ENCODE results near the gene CARD9. TPM values are rescaled to one million over a fixed set of nuclear protein-coding genes. Genes with fewer than 3 reads are reported as not detected.

The CARD9 gene
- total RNA-seq, 2 donors from 2014 or later, result 0.35 to 1.5 TPM

DNA sequence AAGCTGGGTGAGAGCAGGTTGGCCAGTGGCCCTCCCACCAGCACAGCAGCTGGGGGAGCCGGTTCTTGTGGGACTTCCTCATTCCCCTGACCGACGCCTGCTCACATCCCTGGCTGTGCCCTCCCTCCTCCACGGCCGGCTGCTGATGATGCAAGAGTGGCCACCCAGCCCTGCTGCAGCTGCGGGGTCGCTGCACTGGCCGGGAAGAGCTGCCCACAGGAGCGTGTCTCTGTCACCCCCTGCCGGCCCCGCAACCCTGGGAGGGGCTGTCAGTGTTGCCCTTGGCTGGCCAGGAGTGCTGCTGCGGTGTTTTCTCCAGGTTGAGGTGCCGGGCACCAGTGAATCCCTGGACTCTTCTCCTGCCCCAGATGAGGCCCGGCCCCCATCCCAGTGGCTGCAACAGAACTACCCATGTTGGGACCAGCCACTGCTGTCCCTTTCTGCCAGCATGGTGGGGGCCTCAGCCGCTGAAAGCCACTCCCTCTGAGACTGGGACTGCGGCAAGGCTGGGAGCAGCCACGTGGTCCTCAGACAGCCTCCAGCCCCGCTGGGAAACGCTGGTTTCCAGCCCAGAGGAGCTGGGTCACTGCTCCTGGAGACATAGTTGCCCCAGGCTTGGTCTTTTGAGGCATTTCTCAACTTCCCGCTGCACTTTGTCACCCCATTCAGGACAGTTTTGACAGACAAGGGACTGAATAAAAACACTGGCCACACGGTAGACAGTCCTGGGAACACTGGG is 739 bp downstream of the CARD9 start:
- Histone ChIP-seq H3K4me3 (ENCODE audit: low read length) (no peak overlapping the region), H3K4me1 (ENCODE audit: control insufficient read depth, insufficient read depth, low read length) (no peaks in the 10 kb centered on the region), H3K27me3 (ENCODE audit: control insufficient read depth, insufficient read depth, low read length, poor library complexity, severe bottlenecking) (no peaks in the 10 kb centered on the region), H3K9ac (ENCODE audit: extremely low read depth, low read length, poor library complexity, severe bottlenecking) (no peak overlapping the region), H3K36me3 (ENCODE audit: control insufficient read depth, insufficient read depth, low read length) (peaks cover 13% of the 10 kb centered on the region), H3K27ac (ENCODE audit: low read depth, low read length) (peak overlapping the region; percentile 92), H3K9me3 (ENCODE audit: control insufficient read depth, low read length) (no peaks in the 10 kb centered on the region)
- Mint-ChIP-seq H3K27ac (no peak overlapping the region), H3K4me3 (no peak overlapping the region), H3K27me3 (ENCODE audit: insufficient read depth) (no peaks in the 10 kb centered on the region), H3K36me3 (ENCODE audit: low read depth) (no peaks in the 10 kb centered on the region), H3K4me1 (no peaks in the 10 kb centered on the region), H3K9me3 (no peaks in the 10 kb centered on the region)
- 73 to 78% methylated on average over 15 to 21 of the region's 21 CpGs for WGBS, 2 experiments (ENCODE audit: insufficient coverage in 1 of 2, insufficient read length in 1 of 2)
- TF ChIP-seq, protein P1, sequence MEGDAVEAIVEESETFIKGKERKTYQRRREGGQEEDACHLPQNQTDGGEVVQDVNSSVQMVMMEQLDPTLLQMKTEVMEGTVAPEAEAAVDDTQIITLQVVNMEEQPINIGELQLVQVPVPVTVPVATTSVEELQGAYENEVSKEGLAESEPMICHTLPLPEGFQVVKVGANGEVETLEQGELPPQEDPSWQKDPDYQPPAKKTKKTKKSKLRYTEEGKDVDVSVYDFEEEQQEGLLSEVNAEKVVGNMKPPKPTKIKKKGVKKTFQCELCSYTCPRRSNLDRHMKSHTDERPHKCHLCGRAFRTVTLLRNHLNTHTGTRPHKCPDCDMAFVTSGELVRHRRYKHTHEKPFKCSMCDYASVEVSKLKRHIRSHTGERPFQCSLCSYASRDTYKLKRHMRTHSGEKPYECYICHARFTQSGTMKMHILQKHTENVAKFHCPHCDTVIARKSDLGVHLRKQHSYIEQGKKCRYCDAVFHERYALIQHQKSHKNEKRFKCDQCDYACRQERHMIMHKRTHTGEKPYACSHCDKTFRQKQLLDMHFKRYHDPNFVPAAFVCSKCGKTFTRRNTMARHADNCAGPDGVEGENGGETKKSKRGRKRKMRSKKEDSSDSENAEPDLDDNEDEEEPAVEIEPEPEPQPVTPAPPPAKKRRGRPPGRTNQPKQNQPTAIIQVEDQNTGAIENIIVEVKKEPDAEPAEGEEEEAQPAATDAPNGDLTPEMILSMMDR (conservative IDR thresholded peaks at IDR 0.05), result no peak
- DNase-seq, result peak; percentile 71

DNA sequence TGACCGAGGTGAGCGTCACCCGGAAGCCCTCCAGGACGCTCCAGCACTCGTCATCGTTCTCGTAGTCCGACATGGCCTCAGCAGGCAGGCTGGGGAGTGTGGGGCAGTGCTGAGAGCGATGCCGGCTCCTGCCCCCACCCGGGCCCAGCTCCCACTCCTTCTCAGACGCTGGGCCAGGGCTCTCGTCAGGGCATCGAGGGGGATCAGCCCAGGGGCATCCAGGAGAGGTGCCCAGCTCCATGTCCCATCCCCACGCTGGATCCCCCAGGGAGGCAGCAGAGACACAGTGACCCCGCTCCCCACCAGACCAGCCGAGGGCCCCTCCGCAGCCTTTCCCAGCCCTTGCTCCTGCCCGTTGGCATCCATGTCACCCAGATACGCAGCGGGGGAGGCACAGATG is 1.5 kb downstream of the CARD9 start:
- no peaks in the 10 kb centered on the region for H3K9me3 Mint-ChIP-seq
- Histone ChIP-seq H3K4me1 (ENCODE audit: control insufficient read depth, insufficient read depth, low read length) (no peaks in the 10 kb centered on the region), H3K27ac (ENCODE audit: low read depth, low read length) (peak overlapping the region; percentile 92), H3K27me3 (ENCODE audit: control insufficient read depth, insufficient read depth, low read length, poor library complexity, severe bottlenecking) (no peaks in the 10 kb centered on the region), H3K9ac (ENCODE audit: extremely low read depth, low read length, poor library complexity, severe bottlenecking) (no peak overlapping the region), H3K36me3 (ENCODE audit: control insufficient read depth, insufficient read depth, low read length) (peaks cover 13% of the 10 kb centered on the region), H3K4me3 (ENCODE audit: low read length) (no peak overlapping the region), H3K9me3 (ENCODE audit: control insufficient read depth, low read length) (no peaks in the 10 kb centered on the region)
- no peak overlapping the region for H3K4me3 Mint-ChIP-seq
- no peaks in the 10 kb centered on the region for H3K4me1 Mint-ChIP-seq
- no peak for DNase-seq
- H3K36me3 Mint-ChIP-seq (ENCODE audit: low read depth), result no peaks in the 10 kb centered on the region
- no peak overlapping the region for H3K27ac Mint-ChIP-seq
- no peaks in the 10 kb centered on the region for H3K27me3 Mint-ChIP-seq (ENCODE audit: insufficient read depth)
- 93 to 94% methylated on average over 13 to 21 of the region's 21 CpGs for WGBS, 2 experiments (ENCODE audit: insufficient coverage in 1 of 2, insufficient read length in 1 of 2)
- TF ChIP-seq, protein P1 (conservative IDR thresholded peaks at IDR 0.05), result no peak

DNA sequence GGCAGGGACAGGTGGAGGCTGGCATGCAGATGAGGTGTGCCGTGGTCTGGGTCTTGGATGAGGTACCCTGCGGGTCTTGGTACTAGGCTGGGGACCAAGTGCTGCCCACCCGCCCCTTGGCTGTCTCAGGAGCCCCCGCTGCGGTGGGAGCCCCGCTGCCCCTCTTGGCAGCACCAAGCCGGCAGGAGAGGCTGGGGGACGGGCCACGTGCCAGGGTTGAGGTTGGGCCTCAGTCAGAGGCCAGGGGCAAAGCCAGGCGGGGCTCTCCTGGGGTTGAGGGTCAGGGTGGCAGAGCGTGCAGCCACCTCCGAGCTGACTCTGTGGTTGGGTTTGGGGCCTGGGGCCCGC is 2.0 kb downstream of the CARD9 start:
- no peak overlapping the region for H3K27ac Mint-ChIP-seq
- H3K9ac ChIP-seq (ENCODE audit: extremely low read depth, low read length, poor library complexity, severe bottlenecking), result no peak overlapping the region
- no peaks in the 10 kb centered on the region for H3K4me1 Mint-ChIP-seq
- peaks cover 13% of the 10 kb centered on the region for H3K36me3 ChIP-seq (ENCODE audit: control insufficient read depth, insufficient read depth, low read length)
- no peaks in the 10 kb centered on the region for H3K9me3 Mint-ChIP-seq
- H3K4me3 Mint-ChIP-seq, result no peak overlapping the region
- H3K27me3 Mint-ChIP-seq (ENCODE audit: insufficient read depth), result no peaks in the 10 kb centered on the region
- no peaks in the 10 kb centered on the region for H3K36me3 Mint-ChIP-seq (ENCODE audit: low read depth)
- no peaks in the 10 kb centered on the region for H3K9me3 ChIP-seq (ENCODE audit: control insufficient read depth, low read length)
- 92 to 100% methylated on average over 2 to 13 of the region's 13 CpGs for WGBS, 2 experiments (ENCODE audit: insufficient coverage in 1 of 2, insufficient read length in 1 of 2)
- no peak for DNase-seq
- no peak overlapping the region for H3K4me3 ChIP-seq (ENCODE audit: low read length)
- TF ChIP-seq, protein P1 (conservative IDR thresholded peaks at IDR 0.05), result no peak
- no peak overlapping the region for H3K27ac ChIP-seq (ENCODE audit: low read depth, low read length)
- H3K4me1 ChIP-seq (ENCODE audit: control insufficient read depth, insufficient read depth, low read length), result no peaks in the 10 kb centered on the region
- no peaks in the 10 kb centered on the region for H3K27me3 ChIP-seq (ENCODE audit: control insufficient read depth, insufficient read depth, low read length, poor library complexity, severe bottlenecking)
